ENCODE measurements around the gene FGD3.

- TF ChIP-seq POLR2A (IDR thresholded peaks at IDR 0.05) (no peak), POLR2AphosphoS5 (IDR thresholded peaks at IDR 0.05) (no peak), CTCF (IDR thresholded peaks at IDR 0.05) (no peak), EP300 (IDR thresholded peaks at IDR 0.05) (no peak)
Observed at GRCh38 chr9:92964607-92965060, 17.3 kb downstream of the FGD3 start.
